ENCODE results near the gene SAMD9.
"Not testable (repeated sequence)": the region's sequence is repeated elsewhere in the genome, so short reads cannot be mapped to it uniquely, and the experiment has no call there.

The SAMD9 gene

DNA sequence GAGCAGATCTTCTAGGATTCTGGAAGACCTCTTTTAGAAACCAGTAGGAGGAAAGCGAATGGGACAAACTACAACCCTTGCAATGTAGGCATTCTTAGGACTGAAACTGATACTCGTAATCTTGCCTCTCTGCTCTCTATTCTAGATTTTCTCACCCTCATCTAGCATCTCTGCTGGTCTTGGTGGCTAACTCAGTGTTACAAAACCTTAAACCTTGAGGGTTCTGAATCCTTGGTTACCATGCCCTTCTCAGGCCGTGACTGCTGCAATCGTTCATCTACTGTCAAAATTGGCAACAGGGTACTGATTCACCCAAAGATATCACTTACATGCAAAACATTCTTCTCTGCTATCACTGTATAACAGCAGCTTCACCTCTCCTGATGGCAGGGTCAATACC is 55.2 kb downstream of the SAMD9 start:
- H3K4me3 ChIP-seq (ENCODE audit: low read depth, low read length): no peak overlapping the region
- TF ChIP-seq CTCF (IDR thresholded peaks at IDR 0.05; ENCODE audit: borderline replicate concordance, insufficient read depth, low read depth, low read length): no peak

DNA sequence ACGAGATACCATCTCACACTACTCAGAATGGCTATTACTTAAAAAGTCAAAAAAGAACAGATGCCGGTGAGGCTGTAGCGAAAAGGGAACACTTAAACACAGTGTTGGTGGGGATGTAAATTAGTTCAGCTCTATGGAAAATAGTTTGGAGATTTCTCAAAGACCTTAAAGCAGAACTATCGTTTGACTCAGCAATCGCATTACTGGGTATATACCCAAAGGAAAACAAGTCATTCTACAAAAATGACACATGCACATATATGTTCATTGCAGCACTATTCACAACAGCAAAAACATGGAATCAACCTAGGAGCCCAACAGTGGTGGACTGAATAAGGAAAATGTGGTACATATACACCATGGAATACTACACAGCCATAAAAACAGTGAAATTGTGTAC is 56.9 kb downstream of the SAMD9 start:
- no peak for TF ChIP-seq CTCF (IDR thresholded peaks at IDR 0.05; ENCODE audit: borderline replicate concordance, insufficient read depth, low read depth, low read length)
- no peak overlapping the region for H3K4me3 ChIP-seq (ENCODE audit: low read depth, low read length)

GRCh38 chr7:93060025-93060424 is 57.8 kb downstream of the SAMD9 start:
- no peak for TF ChIP-seq CTCF (IDR thresholded peaks at IDR 0.05; ENCODE audit: borderline replicate concordance, insufficient read depth, low read depth, low read length)
- H3K4me3 ChIP-seq (ENCODE audit: low read depth, low read length): no peak overlapping the region

DNA sequence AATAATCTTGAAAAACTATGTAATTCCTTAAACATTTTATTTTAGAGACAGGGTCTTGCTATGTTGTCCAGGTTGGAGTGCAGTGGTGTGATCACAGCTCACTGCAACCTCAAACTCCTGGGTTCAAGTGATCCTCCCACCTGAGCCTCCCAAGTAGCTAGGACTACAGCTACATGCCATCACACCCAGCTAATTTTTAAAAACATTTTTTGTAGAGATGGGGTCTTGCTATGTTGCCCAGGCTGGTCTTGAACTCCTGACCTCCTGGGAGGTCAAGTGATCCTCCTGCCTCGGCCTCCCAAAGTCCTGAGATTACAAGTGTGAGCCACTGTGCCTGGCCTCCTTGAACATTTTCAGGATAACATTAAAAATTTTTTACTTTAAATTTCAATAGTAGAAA is 61.2 kb downstream of the SAMD9 start:
- H3K4me3 ChIP-seq (ENCODE audit: low read depth, low read length): not testable (repeated sequence)

- H3K4me3 ChIP-seq (ENCODE audit: low read depth, low read length): no peak overlapping the region
- TF ChIP-seq CTCF (IDR thresholded peaks at IDR 0.05; ENCODE audit: borderline replicate concordance, insufficient read depth, low read depth, low read length): no peak
Measured at GRCh38 chr7:93055543-93056107, 62.2 kb downstream of the SAMD9 start.

- TF ChIP-seq CTCF (IDR thresholded peaks at IDR 0.05; ENCODE audit: borderline replicate concordance, insufficient read depth, low read depth, low read length): no peak
Measured at GRCh38 chr7:93054975-93055374, 62.8 kb downstream of the SAMD9 start.

DNA sequence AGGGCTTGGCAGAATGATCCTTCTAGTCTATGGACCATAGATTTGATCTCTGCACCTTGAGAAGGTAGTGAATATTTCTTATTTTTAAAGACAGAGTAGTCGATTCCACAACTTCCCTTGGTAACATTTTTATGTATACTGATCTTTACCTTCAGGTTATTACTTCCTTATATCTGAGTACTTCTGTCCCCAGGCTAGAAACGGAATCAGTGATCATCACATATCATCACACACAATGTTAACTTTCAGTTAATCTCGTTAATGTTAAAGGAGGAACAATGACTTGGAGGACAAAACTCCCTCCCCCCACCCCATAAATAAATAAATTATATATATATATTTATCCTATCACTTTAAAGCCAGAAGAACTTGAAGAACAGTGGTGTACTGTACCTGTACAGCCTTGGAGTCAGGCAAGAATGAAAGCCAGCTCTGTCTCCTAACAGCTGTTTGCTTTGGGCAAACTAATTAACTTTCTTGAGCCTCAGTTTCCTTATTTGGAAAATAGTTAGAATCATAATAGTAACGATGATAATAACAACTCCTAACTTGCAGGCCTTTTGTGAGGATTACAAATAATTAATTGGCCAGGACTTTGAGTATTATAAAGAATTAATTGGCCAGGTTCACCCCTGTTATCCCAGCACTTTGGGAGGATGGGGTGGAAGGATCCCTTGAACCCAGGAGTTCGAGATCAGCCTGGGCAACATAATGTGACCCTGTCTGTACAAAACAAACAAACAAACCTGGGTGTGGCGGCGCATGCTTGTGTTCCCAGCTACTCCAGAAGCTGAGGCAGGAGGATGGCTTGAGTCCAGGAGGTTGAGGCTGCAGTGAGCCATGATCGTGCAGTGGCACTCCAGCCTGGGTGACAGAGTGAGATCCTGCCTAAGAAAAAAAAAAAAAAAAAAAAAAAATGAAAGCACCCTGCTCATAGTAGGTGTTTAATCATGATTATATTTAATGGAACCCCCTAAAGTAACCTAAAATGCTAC is 63.5 kb downstream of the SAMD9 start:
- no peak overlapping the region for H3K4me3 ChIP-seq (ENCODE audit: low read depth, low read length)
- TF ChIP-seq CTCF (IDR thresholded peaks at IDR 0.05; ENCODE audit: borderline replicate concordance, insufficient read depth, low read depth, low read length): no peak

More at GRCh38 chr7:93054975-93055374, 62.8 kb downstream of the SAMD9 start:
- no peak overlapping the region for H3K4me3 ChIP-seq (ENCODE audit: low read depth, low read length)
